Measurements from ENCODE around the gene NUMB. TPM values are rescaled to one million over a fixed set of nuclear protein-coding genes. Genes with fewer than 3 reads are reported as not detected.
A peak's percentile ranks its signal among the peaks of the same experiment; 100 is the strongest.

The NUMB gene
- total and polyA plus RNA-seq, 2 of the 13 experiments (the other 11 are each of a cell fraction or from before 2014, with no cell fraction given) = 20.3 to 71.1 TPM

GRCh38 chr14:73472185-73473114 lies 14.1 kb upstream of the NUMB start (continued):
- no peak for TF ChIP-seq SATB2 (CRISPR knock-in tag; IDR thresholded peaks at IDR 0.05)
- TF ChIP-seq ZHX1 (CRISPR knock-in tag; IDR thresholded peaks at IDR 0.05; ENCODE audit: low read depth) = no peak
- TF ChIP-seq GLI4 (CRISPR knock-in tag; IDR thresholded peaks at IDR 0.05; ENCODE audit: borderline replicate concordance) = no peak
- TF ChIP-seq ZBTB1 (CRISPR knock-in tag; IDR thresholded peaks at IDR 0.05; ENCODE audit: borderline replicate concordance) = no peak
- no peak for TF ChIP-seq CBX1 (IDR thresholded peaks at IDR 0.05; ENCODE audit: low read depth)
- TF ChIP-seq NKX3-1 (CRISPR knock-in tag; IDR thresholded peaks at IDR 0.05) = no peak
- TF ChIP-seq ZNF883 (CRISPR knock-in tag; IDR thresholded peaks at IDR 0.05; ENCODE audit: not compliant biosample characterization) = no peak
- no peak for TF ChIP-seq WIZ (CRISPR knock-in tag; IDR thresholded peaks at IDR 0.05)
- no peak for TF ChIP-seq ZNF20 (CRISPR knock-in tag; IDR thresholded peaks at IDR 0.05)
- no peak for TF ChIP-seq NR0B2 (CRISPR knock-in tag; IDR thresholded peaks at IDR 0.05)
- no peak for TF ChIP-seq ZNF598 (CRISPR knock-in tag; IDR thresholded peaks at IDR 0.05; ENCODE audit: borderline replicate concordance)
- no peak for TF ChIP-seq ZKSCAN1 (IDR thresholded peaks at IDR 0.05; ENCODE audit: low read length)
- no peak for TF ChIP-seq ZNF615 (CRISPR knock-in tag; IDR thresholded peaks at IDR 0.05; ENCODE audit: borderline replicate concordance)
- TF ChIP-seq TRIM24 (CRISPR knock-in tag; IDR thresholded peaks at IDR 0.05) = no peak
- TF ChIP-seq CTCF (CRISPR knock-in tag; IDR thresholded peaks at IDR 0.05) = peak; percentile 80
- TF ChIP-seq TRIM22 (IDR thresholded peaks at IDR 0.05) = no peak
- no peak for TF ChIP-seq ATAD3A (CRISPR knock-in tag; IDR thresholded peaks at IDR 0.05)
